GM12892 (cell line): ENCODE results near the gene PAMR1.

Experiments used
- POLR2A ChIP-seq: IDR thresholded peaks from 2 replicates; pipeline ENCODE4 v1.6.1; 2011; ENCODE audit warnings: low read depth, low read length, control low read depth
- POLR2AphosphoS5 ChIP-seq: IDR thresholded peaks from 2 replicates; pipeline ENCODE4 v1.6.1; 2011; ENCODE audit warnings: low read depth, low read length, control low read depth

GRCh38 chr11:35541621-35542375 is 16.4 kb upstream of the PAMR1 start:
- TF ChIP-seq POLR2A (no peak), POLR2AphosphoS5 (no peak)
